ENCODE measurements around the gene KPNA4. TPM values are rescaled to one million over a fixed set of nuclear protein-coding genes. Genes with fewer than 3 reads are reported as not detected.

The KPNA4 gene
- total RNA-seq, 1 donor from 2014 or later = 72.5 TPM

DNA sequence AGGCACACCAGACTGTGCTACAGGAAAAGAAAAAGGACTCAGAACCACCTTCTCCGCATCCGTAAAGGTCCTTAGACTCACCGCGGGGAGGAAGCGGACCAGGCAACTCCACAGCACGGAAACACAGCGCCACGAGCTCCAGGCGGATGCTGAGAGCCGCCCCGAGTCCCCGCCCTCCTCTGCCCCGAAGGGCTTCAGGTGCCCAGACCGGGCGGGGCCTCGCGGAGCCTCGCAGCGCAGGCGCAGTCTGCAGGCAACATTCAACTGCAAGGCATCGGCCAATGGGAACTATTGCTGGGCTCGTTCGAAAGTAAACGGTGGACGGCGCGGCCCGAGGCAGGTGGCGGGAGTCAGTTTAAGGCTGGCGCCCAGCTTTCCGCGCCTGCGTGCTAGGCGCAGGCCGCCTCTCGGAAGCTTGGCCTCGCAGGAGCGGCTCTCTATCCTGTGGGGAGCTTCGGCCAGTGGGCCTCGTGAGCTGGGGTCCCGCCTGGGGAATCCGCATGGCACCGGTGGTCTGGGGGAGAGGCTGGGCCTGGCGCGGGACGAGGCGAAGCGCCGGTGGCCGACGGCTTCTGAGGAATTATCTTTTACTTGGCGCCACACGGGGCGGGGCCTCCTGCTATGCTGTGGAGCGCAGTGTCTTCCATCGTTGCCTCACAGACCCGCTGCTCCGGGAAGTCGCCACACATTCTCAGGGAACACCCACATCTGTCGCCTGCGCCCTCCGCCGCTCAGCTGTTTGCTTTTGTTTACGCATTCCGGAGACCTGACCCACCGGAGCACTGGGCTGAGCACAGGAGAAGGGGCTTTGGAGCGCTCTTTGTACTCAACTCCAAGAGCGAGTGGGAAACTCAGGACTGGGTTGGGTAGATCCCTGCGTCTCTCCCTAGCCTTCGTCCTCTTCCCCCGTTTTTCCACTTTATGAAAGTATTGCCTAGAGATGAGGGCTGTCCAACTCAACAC lies 115.5 kb downstream of the KPNA4 start, which contains the start of gene TRIM59:
TSS of gene TRIM59 (minus strand) at position 151 of the 963 bp plus-strand sequence. CDS start 10,603 bp downstream, outside the sequence.
- H3K9me3 Mint-ChIP-seq = peaks cover 4% of the 10 kb centered on the region
- DNase-seq = peak; percentile 99
- H3K27me3 Mint-ChIP-seq = no peaks in the 10 kb centered on the region
- H3K4me3 Mint-ChIP-seq = peak within 1 kb of the TSS; percentile 99
- peak within 1 kb of the TSS; percentile 100 for H3K27ac Mint-ChIP-seq
- intact Hi-C loops (cut with micrococcal nuclease) = loop anchor here (1.0 to 2.0 kb wide), 6 partner anchors 36 to 771 kb away; partner anchors contain the start of genes IFT80, KPNA4, NMD3 and SMC4
- H3K36me3 Mint-ChIP-seq (ENCODE audit: low read depth) = peaks cover 30% of the 10 kb centered on the region
- peaks cover 29% of the 10 kb centered on the region for H3K4me1 Mint-ChIP-seq

DNA sequence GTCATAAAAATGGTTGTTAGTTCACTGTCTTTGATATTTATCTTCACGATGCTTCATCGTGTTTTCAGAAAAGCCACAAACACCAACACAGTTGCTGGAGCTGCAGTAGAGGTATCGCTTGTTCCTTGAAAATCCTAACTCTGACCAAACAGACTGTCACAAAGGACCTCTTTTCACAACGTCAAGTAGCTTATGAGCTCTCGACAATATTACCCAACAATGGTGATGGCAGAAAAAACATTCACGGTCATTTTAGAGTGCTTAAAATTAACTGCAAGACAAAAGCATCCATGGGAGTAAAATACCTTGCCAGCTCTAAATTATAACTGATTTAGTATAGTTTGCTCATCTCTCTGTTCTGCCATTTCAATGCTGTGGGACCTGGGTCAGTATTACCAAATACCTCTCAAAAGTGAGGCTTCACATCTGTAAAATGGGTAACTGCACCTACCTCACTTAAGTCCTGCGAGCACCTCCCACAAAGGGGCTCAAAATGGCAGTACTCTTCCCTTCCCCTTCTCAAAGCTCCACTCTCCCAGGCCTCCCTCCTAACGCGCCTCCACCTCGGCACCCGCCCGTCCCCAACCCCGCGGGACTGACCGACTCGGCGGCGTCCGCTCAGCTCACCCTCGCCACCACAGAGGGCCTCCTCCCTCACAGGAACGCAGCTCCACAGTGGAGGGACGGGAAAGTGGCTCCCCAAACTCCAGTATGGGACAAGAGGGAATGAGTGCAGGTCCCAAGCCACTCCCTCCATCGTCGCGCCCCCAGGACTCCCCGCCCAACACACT lies 116.3 kb downstream of the KPNA4 start:
- intact Hi-C loops (cut with micrococcal nuclease) = loop anchor here (1.0 to 2.0 kb wide), 6 partner anchors 37 to 772 kb away; partner anchors contain the start of genes IFT80, KPNA4, NMD3 and SMC4
- peaks cover 4% of the 10 kb centered on the region for H3K9me3 Mint-ChIP-seq
- H3K4me1 Mint-ChIP-seq = peaks cover 35% of the 10 kb centered on the region
- peak overlapping the region; percentile 100 for H3K27ac Mint-ChIP-seq
- H3K36me3 Mint-ChIP-seq (ENCODE audit: low read depth) = peaks cover 36% of the 10 kb centered on the region
- DNase-seq = no peak
- peak overlapping the region; percentile 99 for H3K4me3 Mint-ChIP-seq
- no peaks in the 10 kb centered on the region for H3K27me3 Mint-ChIP-seq

DNA sequence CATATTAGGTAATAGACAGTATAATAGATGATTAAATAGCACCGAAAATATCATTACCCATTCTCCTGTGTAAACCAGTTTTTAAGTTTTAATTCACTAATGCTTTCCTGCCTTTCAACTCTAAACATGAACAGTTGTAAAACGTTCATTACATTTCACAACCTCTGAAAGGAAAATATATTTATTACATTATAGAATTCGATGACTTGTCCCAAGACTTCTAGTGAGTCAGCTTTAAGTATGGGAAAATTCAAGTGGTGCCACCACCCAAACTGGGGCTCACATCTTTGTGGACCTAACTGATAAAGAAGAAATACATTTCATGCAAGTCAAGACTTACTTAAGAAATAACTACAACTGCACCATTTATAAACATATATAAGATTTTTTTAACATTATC lies 117.8 kb downstream of the KPNA4 start:
- H3K9me3 Mint-ChIP-seq = peaks cover 4% of the 10 kb centered on the region
- intact Hi-C loops (cut with micrococcal nuclease) = no loop called here
- H3K27ac Mint-ChIP-seq = no peak overlapping the region
- peak; percentile 48 for DNase-seq
- peaks cover 41% of the 10 kb centered on the region for H3K4me1 Mint-ChIP-seq
- peaks cover 43% of the 10 kb centered on the region for H3K36me3 Mint-ChIP-seq (ENCODE audit: low read depth)
- peak overlapping the region; percentile 35 for H3K4me3 Mint-ChIP-seq
- no peaks in the 10 kb centered on the region for H3K27me3 Mint-ChIP-seq

DNA sequence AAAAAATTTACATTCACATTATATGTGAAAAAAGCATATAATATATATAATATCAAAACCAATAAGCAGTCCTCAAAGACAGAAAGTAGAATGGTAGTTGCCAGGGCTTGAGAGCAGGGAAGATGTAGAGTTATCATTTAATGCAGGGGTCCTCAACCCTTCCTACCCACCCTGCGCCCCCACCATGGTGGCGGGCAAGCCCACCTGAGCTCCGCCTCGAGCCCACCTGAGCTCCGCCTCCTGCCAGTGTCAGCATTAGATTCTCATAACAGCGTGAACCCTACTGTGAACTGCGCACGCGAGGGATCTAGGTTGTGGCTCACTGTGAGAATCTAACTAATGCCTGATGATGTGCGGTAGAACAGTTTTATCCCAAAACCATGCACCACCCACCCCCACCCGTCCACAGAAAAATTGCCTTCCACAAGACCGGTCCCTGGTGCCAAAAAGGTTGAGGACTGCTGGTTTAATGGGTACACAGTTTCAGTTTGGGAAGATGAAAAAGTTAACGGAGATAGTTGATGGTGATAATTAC lies 118.8 kb downstream of the KPNA4 start:
- Mint-ChIP-seq H3K4me3 (peak overlapping the region; percentile 69), H3K27ac (peak overlapping the region; percentile 20)

DNA sequence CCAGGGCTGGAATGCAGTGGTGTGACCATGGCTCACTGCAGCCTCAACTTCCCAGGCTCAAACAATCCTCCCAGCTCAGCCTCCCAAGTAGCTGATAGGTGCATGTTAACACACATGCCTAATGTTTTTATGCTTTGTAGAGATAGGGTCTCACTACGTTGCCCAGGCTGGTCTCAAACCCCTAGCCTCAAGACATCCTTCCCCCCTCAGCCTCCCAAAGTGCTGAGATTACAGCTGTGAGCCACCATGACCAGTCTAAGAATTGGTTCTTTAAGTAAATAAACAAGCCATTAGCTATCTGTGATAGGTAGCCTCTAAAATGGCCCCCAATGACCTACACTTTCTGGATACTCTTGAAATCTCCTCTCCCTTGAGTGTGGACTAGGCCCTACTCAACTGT lies 119.5 kb downstream of the KPNA4 start:
- Mint-ChIP-seq H3K4me1 (peaks cover 52% of the 10 kb centered on the region), H3K36me3 (ENCODE audit: low read depth) (peaks cover 56% of the 10 kb centered on the region), H3K9me3 (peaks cover 4% of the 10 kb centered on the region), H3K27ac (no peak overlapping the region), H3K4me3 (peak overlapping the region; percentile 52), H3K27me3 (no peaks in the 10 kb centered on the region)
- intact Hi-C loops (cut with micrococcal nuclease) = no loop called here
- DNase-seq = no peak

More for the DNA sequence above, 118.8 kb downstream of the KPNA4 start:
- DNase-seq = no peak
- Mint-ChIP-seq H3K36me3 (ENCODE audit: low read depth) (peaks cover 50% of the 10 kb centered on the region), H3K27me3 (no peaks in the 10 kb centered on the region), H3K9me3 (peaks cover 4% of the 10 kb centered on the region), H3K4me1 (peaks cover 49% of the 10 kb centered on the region)
- intact Hi-C loops (cut with micrococcal nuclease) = no loop called here

Other genes starting within 250 kb of the KPNA4 start
- 13.0 and 14.3 TPM in 2 replicates for gene IFT80, start 166.3 kb downstream of the KPNA4 start, total RNA-seq
- gene SMC4, start 165.9 kb downstream of the KPNA4 start, total RNA-seq = 171 and 179 TPM in 2 replicates
- 31.8 and 35.0 TPM in 2 replicates for gene TRIM59, start 115.8 kb downstream of the KPNA4 start, total RNA-seq
- not detected in 2 replicates for gene ARL14, start 111.6 kb upstream of the KPNA4 start, total RNA-seq
- gene PPM1L, start 190.7 kb upstream of the KPNA4 start, total RNA-seq = 2.7 and 2.9 TPM in 2 replicates

Measured in activated CD4-positive, alpha-beta T cell treated with anti-CD3 and anti-CD28 coated beads, Interleukin-2, amount 10 ng/mL, durations not matched to agents 24 days and 14 days (primary cell).